GM21526 (cell line): Measurements from ENCODE around the gene ADAMTS9.

Experiments
- ATAC-seq: cut with Tn5 transposase; IDR thresholded peaks from one replicate; pipeline ENCODE4 v1.9.1; 2021; ENCODE audit warnings: moderate library complexity; ENCODE audit not compliant: unreplicated experiment, low FRiP score

The ADAMTS9 gene

DNA sequence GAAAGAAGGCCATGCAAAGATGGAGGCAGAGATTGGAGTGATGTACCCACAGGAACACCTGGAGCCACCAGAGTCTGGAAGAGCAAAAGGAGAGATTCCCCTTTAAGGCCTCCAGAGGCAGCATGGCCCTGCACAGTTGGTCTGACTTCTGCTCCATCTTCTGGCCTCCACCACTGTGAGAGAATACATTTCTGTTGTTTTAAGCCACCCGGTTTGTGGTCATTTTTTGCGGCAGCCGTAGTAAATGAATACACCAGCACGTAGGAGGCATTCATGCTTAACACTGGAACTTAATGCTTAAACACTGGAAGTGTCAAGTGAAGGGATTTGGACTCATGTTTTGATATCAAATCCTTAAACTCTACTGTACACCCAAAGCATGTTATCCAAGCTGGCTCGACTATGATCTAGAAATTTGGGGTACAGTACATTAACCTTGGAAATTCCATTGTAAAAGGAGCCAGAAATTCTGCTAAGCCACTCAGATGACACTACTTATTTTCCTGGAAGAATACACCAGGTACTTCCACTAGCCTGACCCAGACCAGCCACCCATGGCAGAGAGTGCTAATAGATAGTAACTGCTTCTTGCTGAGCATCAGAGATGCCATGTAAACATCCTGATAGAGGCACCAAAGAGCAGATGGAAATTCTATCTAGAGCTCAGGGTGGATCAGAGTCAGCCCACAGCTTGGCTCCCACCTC, 190.9 kb downstream of the ADAMTS9 start:
- ATAC-seq = no peak

DNA sequence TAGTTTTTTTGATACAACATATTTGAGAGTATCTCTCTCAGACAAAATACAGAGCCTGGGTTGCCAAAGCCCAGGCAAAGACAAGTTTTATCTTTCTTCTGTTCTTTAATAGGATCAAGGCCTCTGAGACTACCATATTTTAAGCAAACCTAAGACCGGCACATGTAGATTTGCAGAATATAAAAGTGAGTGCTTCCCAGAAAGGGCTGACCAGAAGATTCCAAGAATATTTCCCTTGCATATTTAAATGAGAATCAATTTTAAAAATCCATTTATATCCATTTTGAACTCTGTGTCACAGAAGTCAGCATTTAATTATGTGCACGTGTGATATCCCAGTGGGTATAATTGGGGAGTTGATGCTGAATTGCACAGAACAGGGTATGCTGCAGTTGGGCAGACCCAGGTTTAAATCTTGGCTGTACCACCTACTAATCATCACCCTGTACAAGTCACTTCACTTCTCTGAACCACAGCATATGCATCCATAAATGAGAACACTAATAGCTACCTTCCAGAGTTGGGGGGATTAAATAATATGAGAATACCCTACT, 191.9 kb downstream of the ADAMTS9 start:
- no peak for ATAC-seq

- no peak for ATAC-seq
Measured at GRCh38 chr3:64495121-64495780, 192.5 kb downstream of the ADAMTS9 start.

DNA sequence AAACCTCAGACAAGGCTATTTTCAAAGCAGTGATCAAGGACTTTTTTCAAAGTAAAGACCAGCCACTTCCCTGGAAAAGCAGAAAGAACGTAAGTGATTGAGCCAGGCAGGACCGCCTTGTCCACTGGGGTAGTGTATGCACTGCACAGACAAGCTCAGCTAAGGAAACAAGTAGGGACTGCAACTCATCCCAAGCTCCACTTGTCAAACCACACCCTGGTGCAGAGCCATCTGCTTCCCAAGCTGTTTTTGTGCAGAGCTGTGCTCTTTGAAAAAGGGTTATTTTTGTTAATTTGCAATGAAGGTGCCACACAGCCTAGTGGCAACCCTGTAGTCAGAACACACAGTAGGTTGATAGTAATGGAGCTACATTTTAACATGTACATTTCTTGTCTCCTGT, 193.3 kb downstream of the ADAMTS9 start:
- no peak for ATAC-seq

GRCh38 chr3:64493149-64493548, 194.7 kb downstream of the ADAMTS9 start:
- ATAC-seq = no peak

GRCh38 chr3:64491843-64492242, 196.0 kb downstream of the ADAMTS9 start:
- no peak for ATAC-seq

DNA sequence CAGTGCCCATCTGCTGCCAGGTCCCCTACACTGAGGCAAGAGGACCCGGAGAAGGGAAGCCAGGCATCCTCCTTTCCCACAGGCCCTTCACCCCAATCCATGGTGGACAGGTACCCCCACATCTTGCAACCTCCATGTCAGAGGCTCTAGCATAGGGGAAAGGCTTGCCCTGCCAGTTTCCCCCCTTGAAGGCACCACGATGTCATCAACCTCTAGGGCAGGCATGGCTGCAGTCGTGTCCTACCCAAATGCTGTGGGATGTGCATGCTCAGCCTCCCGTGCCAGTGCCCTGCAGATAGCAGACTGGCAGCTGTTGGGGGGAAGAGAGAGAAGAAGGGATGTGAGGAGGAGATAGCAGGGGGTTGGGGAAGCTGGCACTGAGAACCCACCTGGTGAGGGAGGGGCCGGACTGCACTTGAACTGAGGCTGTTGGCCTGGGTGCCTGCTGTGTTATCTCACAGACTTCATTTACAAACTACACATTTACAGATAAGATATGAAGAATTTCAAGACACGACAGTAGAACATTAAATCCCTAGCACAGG, 197.5 kb downstream of the ADAMTS9 start:
- no peak for ATAC-seq

DNA sequence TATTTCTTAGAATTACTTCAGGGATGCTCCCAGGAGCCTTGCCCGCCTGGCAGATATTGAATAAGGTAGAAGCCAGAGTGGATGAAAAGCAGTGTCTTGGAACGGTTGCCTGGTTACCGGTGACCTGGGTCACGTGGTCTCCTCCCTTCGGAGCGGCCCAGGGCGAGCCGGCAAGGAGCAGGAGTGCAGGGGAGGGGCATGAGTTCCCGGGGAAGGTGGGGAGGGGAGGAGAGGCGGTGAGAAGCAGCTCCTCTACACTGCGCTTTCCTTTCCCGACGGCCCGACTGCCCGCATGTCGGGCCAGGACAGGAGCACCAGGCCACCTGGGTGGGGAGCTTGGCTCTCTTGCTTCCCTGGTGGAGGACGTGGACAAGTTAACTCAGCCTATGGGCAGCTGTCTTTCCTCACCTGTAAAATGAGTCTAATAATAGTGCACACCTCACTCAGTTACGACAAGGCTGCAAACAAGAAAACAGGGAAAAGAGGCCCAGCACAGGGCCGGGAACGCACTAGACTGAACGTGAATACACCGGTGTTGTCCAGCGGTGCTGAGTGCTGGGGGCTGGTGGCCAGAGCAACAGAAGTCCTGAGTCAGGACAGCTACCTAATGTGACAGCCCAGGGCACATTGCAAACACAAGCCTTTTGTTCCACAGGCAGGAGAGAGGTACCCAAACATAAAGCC, 198.3 kb downstream of the ADAMTS9 start:
- ATAC-seq = no peak

DNA sequence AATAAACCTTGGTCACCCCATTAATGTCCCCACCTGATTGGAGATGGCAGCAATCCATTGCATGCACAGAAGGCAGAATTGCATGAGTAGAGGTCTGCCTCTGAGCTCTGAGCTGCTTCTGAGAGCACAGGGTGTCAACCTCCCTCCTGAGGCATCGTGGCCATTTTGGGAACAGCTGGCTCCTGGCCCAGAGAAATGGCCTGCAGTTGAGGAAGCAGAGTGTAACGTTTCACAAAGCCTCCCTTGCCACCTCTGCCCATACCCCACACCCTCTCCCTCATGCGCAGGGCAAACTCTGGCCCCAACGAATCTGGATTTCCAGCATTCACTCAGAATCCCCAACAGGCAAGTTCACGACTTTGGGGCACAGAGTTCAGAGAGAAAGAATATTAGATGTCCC, 198.9 kb downstream of the ADAMTS9 start:
- ATAC-seq = no peak

DNA sequence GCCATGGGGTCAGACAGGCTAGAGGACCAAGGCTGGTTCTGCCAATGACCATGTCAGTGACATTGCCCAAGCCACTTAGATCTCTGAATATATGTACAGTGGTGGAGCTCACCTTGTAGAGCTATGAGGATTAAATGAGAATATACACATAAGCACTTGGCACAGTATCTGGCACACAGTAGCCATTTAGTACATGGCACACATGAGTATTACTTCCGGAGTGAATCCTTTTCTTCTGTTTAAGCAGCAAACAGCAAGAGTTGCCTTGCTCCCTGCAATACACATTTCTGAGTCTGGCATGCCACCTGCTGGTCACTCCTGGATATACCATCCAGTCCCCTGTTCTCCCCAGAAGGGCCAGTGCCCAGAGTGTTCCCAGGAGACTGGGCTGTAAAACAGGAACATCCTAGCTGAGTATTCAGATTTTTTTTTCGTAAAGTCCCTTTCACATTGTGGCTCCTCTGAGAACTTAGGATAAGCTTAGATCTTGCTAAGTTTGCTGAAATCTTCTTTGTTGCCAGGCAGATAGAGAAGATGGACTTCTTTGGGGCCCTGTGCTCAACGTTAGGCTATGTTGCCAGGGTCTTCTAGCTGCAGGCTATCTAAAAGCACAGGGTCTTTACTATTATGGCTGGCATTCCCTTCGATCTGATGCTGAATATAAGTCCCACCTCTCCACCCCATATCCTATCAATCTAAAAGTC, 203.4 kb downstream of the ADAMTS9 start:
- peak; percentile 98 for ATAC-seq

- ATAC-seq = no peak
Measured at GRCh38 chr3:64483467-64483866, 204.3 kb downstream of the ADAMTS9 start.

GRCh38 chr3:64475037-64475436, 212.8 kb downstream of the ADAMTS9 start:
- ATAC-seq = no peak

DNA sequence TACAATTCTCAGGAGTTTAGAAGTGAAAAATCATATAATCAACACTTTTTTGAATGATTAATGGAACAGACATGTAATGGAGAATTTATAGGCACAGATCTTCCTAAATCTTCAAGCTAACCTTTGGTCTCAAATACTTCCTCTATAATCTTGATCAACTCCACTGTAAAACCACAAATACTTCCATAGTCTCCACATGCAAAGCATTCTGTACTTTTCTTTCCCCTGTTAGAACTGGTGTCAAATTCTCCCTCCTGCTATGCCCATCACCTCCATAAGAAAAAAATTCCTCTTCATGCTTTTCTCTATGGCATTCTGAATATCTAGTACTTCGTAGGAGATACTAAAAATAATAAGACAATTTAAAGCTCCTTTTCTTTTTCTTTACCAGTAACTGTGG, 214.3 kb downstream of the ADAMTS9 start:
- ATAC-seq = no peak

- ATAC-seq = no peak
Measured at GRCh38 chr3:64470436-64470835, 217.4 kb downstream of the ADAMTS9 start.

GRCh38 chr3:64467255-64467944, 220.4 kb downstream of the ADAMTS9 start:
- ATAC-seq = no peak
